HCT116 (cell line): ENCODE results near the gene ETHE1. TPM values are rescaled to one million over a fixed set of nuclear protein-coding genes. Genes with fewer than 3 reads are reported as not detected.

Experiments used
- ATAC-seq: fragments of 200-7000 bp; cut with Tn5 transposase; 2 replicates; pipeline ENCODE4 v1.9.1; 2020; ENCODE audit warnings: mild to moderate bottlenecking, moderate library complexity
- BruUV-seq: library from RNA; stranded (reverse); fragments of 400-500 nt; replicated peaks from 2 replicates; lab custom pipeline; 2021; lab: Mats Ljungman, UMichigan
- CTCF ChIA-PET: fragments of 300-600 bp; sonication (Branson Sonifier 250); formaldehyde crosslinking; loops from one replicate; lab custom pipeline; 2021; ENCODE audit warnings: antibody characterized with exemption; lab: Charles Lee
- POLR2A ChIA-PET: fragments of 300-600, 350-600 bp; sonication (Branson Sonifier 250); formaldehyde crosslinking; loops from one replicate; lab custom pipeline; 2021; ENCODE audit warnings: antibody characterized with exemption; lab: Charles Lee
- RAD21 ChIA-PET, 2 experiments: fragments of 300-600 bp; sonication (Branson Sonifier 250); formaldehyde crosslinking; loops; one replicate each; lab custom pipeline; 2023; ENCODE audit warnings: low total read pairs in 2 of 2; ENCODE audit not compliant: uncharacterized antibody in 2 of 2, unreplicated experiment in 2 of 2, low non-redundant PET in 1 of 2; lab: Charles Lee
- DNase-seq: peaks from one replicate; pipeline ENCODE4 v3.0.0-alpha.2; 2010; ENCODE audit warnings: low read depth, low spot score
- H2AFZ ChIP-seq: fragments of 200-600 bp; shearing (Covaris generic), sonication (generic); 2 replicates; pipeline ENCODE4 v1.6.1; 2017; ENCODE audit warnings: low read depth, mixed run types, mixed read lengths, antibody characterized with exemption, low read length; ENCODE audit not compliant: poor library complexity, severe bottlenecking
- H3K27ac ChIP-seq: 2 replicates; pipeline ENCODE4 v1.5.1; 2012; ENCODE audit warnings: low read depth, low read length
- H3K27me3 ChIP-seq: fragments of 200-600 bp; sonication (generic); 2 replicates; pipeline ENCODE4 v1.6.1; 2016; ENCODE audit warnings: mixed run types, low read length, mixed read lengths; ENCODE audit not compliant: insufficient read depth
- H3K36me3 ChIP-seq, 2 experiments: fragments of 200-500 bp in 1 of 2; fragments of 200-600 bp in 1 of 2; sonication (Bioruptor generic) in 1 of 2; sonication (generic) in 1 of 2; 2 replicates each; pipeline versions ENCODE4 v1.5.1 to v1.6.1; 2014 to 2016; ENCODE audit warnings: low read length in 2 of 2, inconsistent platforms in 1 of 2, mixed read lengths in 1 of 2, mixed run types in 1 of 2; ENCODE audit not compliant: insufficient read depth in 2 of 2, control insufficient read depth in 1 of 2
- H3K4me1 ChIP-seq, 2 experiments: fragments of 200-600 bp in 1 of 2; sonication (generic) in 1 of 2; 2 replicates each; pipeline versions ENCODE4 v1.5.1 to v1.6.1; 2012 to 2017; ENCODE audit warnings: low read length in 2 of 2, inconsistent platforms in 1 of 2, mild to moderate bottlenecking in 1 of 2, mixed read lengths in 1 of 2, mixed run types in 1 of 2, moderate library complexity in 1 of 2; ENCODE audit not compliant: insufficient read depth in 2 of 2, control insufficient read depth in 1 of 2
- H3K4me2 ChIP-seq: fragments of 200-600 bp; sonication (generic); 2 replicates; pipeline ENCODE4 v1.6.1; 2017; ENCODE audit warnings: mixed run types, low read length, mixed read lengths
- H3K4me3 ChIP-seq, 2 experiments: fragments of 200-600 bp in 1 of 2; sonication (generic) in 1 of 2; replicated peaks in 1 of 2; 2 replicates each; pipeline ENCODE4 v1.5.1; 2011 to 2016; ENCODE audit warnings: low read length in 2 of 2, control low read depth in 1 of 2, low read depth in 1 of 2, mild to moderate bottlenecking in 1 of 2, mixed read lengths in 1 of 2, mixed run types in 1 of 2
- H3K79me2 ChIP-seq: fragments of 200-600 bp; sonication (generic); 2 replicates; pipeline ENCODE4 v1.6.1; 2017; ENCODE audit warnings: mild to moderate bottlenecking, mixed run types, low read length, moderate library complexity, mixed read lengths; ENCODE audit not compliant: insufficient read depth
- H3K9ac ChIP-seq: fragments of 200-600 bp; sonication (generic); 2 replicates; pipeline ENCODE4 v1.6.1; 2016; ENCODE audit warnings: low read length, mixed read lengths
- H3K9me2 ChIP-seq: fragments of 200-600 bp; sonication (generic), shearing (Covaris generic); 2 replicates; pipeline ENCODE4 v1.6.1; 2017; ENCODE audit warnings: mixed run types, mild to moderate bottlenecking, moderate library complexity; ENCODE audit not compliant: insufficient read depth
- H3K9me3 ChIP-seq, 2 experiments: fragments of 200-500 bp in 1 of 2; fragments of 200-600 bp in 1 of 2; sonication (Bioruptor generic) in 1 of 2; sonication (generic) in 1 of 2; 2 replicates each; pipeline ENCODE4 v1.6.1; 2014 to 2017; ENCODE audit warnings: low read length in 2 of 2, mixed read lengths in 2 of 2, inconsistent platforms in 1 of 2, low read depth in 1 of 2, mild to moderate bottlenecking in 1 of 2, mixed run types in 1 of 2, moderate library complexity in 1 of 2; ENCODE audit not compliant: control insufficient read depth in 1 of 2, insufficient read depth in 1 of 2
- H4K20me1 ChIP-seq: fragments of 200-600 bp; sonication (generic), shearing (Covaris generic); 2 replicates; pipeline ENCODE4 v1.6.1; 2017; ENCODE audit warnings: mixed run types, mild to moderate bottlenecking, moderate library complexity; ENCODE audit not compliant: insufficient read depth
- CBX3 ChIP-seq: IDR thresholded peaks from 2 replicates; pipeline ENCODE4 v1.6.1; 2012; ENCODE audit warnings: low read depth
- ELF1 ChIP-seq: IDR thresholded peaks from 2 replicates; pipeline ENCODE4 v1.6.1; 2012; ENCODE audit warnings: low read depth, borderline replicate concordance
- EZH2phosphoT487 ChIP-seq: fragments of 200-600 bp; IDR thresholded peaks from 2 replicates; pipeline ENCODE4 v1.6.1; 2018; ENCODE audit warnings: antibody characterized with exemption, borderline replicate concordance
- intact Hi-C: fragments of 100-400 bp; cut with micrococcal nuclease; formaldehyde crosslinking; loops from 2 replicates; pipeline ENCODE4 v1.10.0; 2022
- total RNA-seq: library from RNA; stranded (reverse); gene quantifications from one replicate; pipeline ENCODE4 v1.2.1, GENCODE V29; 2021; ENCODE audit not compliant: unreplicated experiment

Gene ETHE1
- total RNA-seq, 1 experiment from 2014 or later: 64.3 TPM

GRCh38 chr19:43507880-43508279, 19.1 kb downstream of the ETHE1 start:
- TF ChIP-seq CBX3 (no peak), EZH2phosphoT487 (no peak)
- TF ChIP-seq, all 23 proteins: peak for 0
- peaks cover 4 to 9% of the 10 kb centered on the region in 2 experiments; a peak in 3 of 4 replicates for H3K36me3 ChIP-seq
- ATAC-seq (no peak), DNase-seq (no peak)
- H3K27me3 ChIP-seq: no peaks in the 10 kb centered on the region
- no peak overlapping the region for H3K4me2 ChIP-seq
- H2AFZ ChIP-seq: no peak overlapping the region
- intact Hi-C loops: no loop called here
- BruUV-seq: no TSS peak
- H3K4me1 ChIP-seq: peaks cover 8 to 19% of the 10 kb centered on the region in 2 experiments; a peak in 3 of 4 replicates
- ChIA-PET POLR2A (interaction anchor here (0.8 kb wide), 1 partner anchor 11 kb away, joined by 4 read pairs; no protein-coding TSS in a partner anchor), RAD21 (interaction anchor here in 1 of 2 experiments (0.7 kb wide), 1 partner anchor 51 kb away, joined by 3 read pairs; no protein-coding TSS in a partner anchor), CTCF (no interaction called here)
- no peak overlapping the region for H3K4me3 ChIP-seq
- H4K20me1 ChIP-seq: no peaks in the 10 kb centered on the region
- no peaks in the 10 kb centered on the region for H3K79me2 ChIP-seq
- no peaks in the 10 kb centered on the region for H3K9me3 ChIP-seq
- no peaks in the 10 kb centered on the region for H3K9me2 ChIP-seq
- H3K27ac ChIP-seq: no peak overlapping the region
- no peak overlapping the region for H3K9ac ChIP-seq

- Histone ChIP-seq H3K36me3 (peaks cover 4 to 9% of the 10 kb centered on the region in 2 experiments; a peak in 3 of 4 replicates), H3K4me2 (no peak overlapping the region)
- CTCF ChIA-PET: no interaction called here
Measured at GRCh38 chr19:43506629-43507028, 20.4 kb downstream of the ETHE1 start.

More at GRCh38 chr19:43506629-43507028, 20.4 kb downstream of the ETHE1 start:
- Histone ChIP-seq H3K9ac (no peak overlapping the region), H3K27ac (no peak overlapping the region), H3K4me1 (peaks cover 9 to 20% of the 10 kb centered on the region in 2 experiments; a peak in 3 of 4 replicates), H2AFZ (no peak overlapping the region), H4K20me1 (no peaks in the 10 kb centered on the region), H3K4me3 (no peak overlapping the region), H3K9me2 (no peaks in the 10 kb centered on the region), H3K79me2 (no peaks in the 10 kb centered on the region), H3K9me3 (no peaks in the 10 kb centered on the region), H3K27me3 (no peaks in the 10 kb centered on the region)
- DNase-seq: no peak
- no peak for ATAC-seq
- intact Hi-C loops: no loop called here
- no TSS peak for BruUV-seq
- RAD21 ChIA-PET: no interaction called here
- POLR2A ChIA-PET: no interaction called here
- TF ChIP-seq ELF1: no peak
- no peak for TF ChIP-seq EZH2phosphoT487
